Tibial nerve (tissue), 4 donors: Measurements from ENCODE around the gene SLC35E1. TPM values are rescaled to one million over a fixed set of nuclear protein-coding genes. Genes with fewer than 3 reads are reported as not detected.

Experiments used
- DNase-seq, 2 donors: peaks; one replicate each; pipeline ENCODE4 v3.0.0-alpha.2; 2019; ENCODE audit warnings: low spot score in 2 of 2
- H3K27ac ChIP-seq, 4 donors: fragments of 200-600 bp; sonication (generic) in 3 of 4; one replicate each; pipeline ENCODE4 v1.5.1; 2017 to 2019; ENCODE audit warnings: mild to moderate bottlenecking in 1 of 4
- H3K27me3 ChIP-seq, 2 donors: fragments of 200-600 bp; sonication (generic) in 1 of 2; one replicate each; pipeline versions ENCODE4 v1.5.1 to v1.6.0; 2017 to 2019
- H3K36me3 ChIP-seq, 3 donors: fragments of 200-600 bp; sonication (generic); one replicate each; pipeline ENCODE4 v1.5.1; 2018 to 2019
- H3K4me1 ChIP-seq, 4 donors: fragments of 200-600 bp; sonication (generic) in 3 of 4; one replicate each; pipeline ENCODE4 v1.5.1; 2017 to 2019
- H3K4me3 ChIP-seq, 4 donors: fragments of 200-600 bp; sonication (generic) in 3 of 4; one replicate each; pipeline ENCODE4 v1.5.1; 2017 to 2019; ENCODE audit warnings: mild to moderate bottlenecking in 1 of 4, moderate library complexity in 1 of 4
- H3K9me3 ChIP-seq, 4 donors: fragments of 200-600 bp; sonication (generic) in 3 of 4; one replicate each; pipeline ENCODE4 v1.5.1; 2017 to 2019
- EP300 ChIP-seq, 2 donors: sonication (generic); formaldehyde crosslinking; IDR thresholded peaks; one replicate each; pipeline ENCODE4 v1.6.1; 2017; ENCODE audit warnings: antibody characterized with exemption in 2 of 2, mild to moderate bottlenecking in 1 of 2
- POLR2A ChIP-seq, 2 donors: fragments of 450-650 bp; IDR thresholded peaks; one replicate each; pipeline ENCODE4 v1.6.1; 2017; ENCODE audit warnings: antibody characterized with exemption in 2 of 2, mild to moderate bottlenecking in 2 of 2, moderate library complexity in 2 of 2
- WGBS, 2 donors: methylation state at CpG; one replicate each; pipeline ENCODE4 v1.1.5; 2018; 5-methylcytosine and 5-hydroxymethylcytosine counted together
- total RNA-seq, 4 donors: library from RNA; depleted of rRNA; stranded (reverse); fragments of >200 nt; gene quantifications; one replicate each; pipeline ENCODE4 v1.1.0, GENCODE V29; 2016
- TF ChIP-seq, protein P1 (sequence below), 5 experiments: fragments of 200-600 bp in 3 of 5; fragments of 450-650 bp in 2 of 5; sonication (generic) in 3 of 5; IDR thresholded peaks; one replicate each; pipeline ENCODE4 v1.5.1; 2016 to 2019; ENCODE audit warnings: antibody characterized with exemption in 5 of 5, mild to moderate bottlenecking in 3 of 5, moderate library complexity in 2 of 5

The SLC35E1 gene
- 10 to 100 TPM; 24.9 to 29.5 (median 28.0) TPM for total RNA-seq

DNA sequence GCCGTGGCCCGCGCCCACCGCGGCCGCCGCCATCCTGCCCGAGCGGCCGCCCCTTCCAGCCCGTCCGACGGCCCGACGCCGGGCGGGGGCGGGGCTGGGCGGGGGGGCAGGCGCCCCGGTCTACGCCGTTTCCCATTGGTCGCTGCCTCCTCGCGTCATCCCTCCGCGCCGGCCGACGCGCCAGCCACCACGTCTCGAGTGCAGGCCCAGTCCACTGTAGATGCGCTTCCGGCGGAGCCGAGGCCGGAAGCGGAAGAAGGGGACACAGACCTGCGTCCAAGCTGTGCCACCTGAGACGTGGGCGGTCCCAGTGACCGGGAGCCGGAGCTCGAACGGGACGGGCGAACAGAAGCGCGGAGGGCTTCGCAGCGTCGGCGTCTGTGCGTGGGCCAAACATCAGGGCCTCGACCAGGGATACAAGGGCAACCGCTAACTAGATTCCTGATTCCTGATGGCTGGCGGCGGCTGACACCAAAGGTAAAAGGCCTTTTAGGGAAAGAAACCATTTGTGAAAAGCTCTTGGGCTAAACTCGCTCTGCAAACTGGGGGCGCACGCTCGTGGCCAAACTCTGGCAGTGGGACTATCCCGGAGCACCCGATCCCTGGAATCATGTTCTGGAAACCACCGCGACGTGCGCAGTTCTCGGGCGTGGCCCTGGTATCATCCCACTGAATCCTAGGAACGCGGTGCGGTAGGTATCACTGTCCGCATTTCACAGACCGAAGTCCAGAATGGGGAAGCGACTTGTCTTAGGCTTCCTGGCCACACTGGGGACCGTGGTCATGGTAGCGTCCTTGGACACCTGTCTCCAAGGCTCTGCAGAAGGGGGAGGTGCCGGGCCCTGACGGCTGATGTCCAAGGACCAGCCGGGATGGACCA, at the start of gene SLC35E1:
Gene SLC35E1 (minus strand): TSS at position 84 of the 880 bp plus-strand sequence. CDS start 51 bp downstream, at position 33.
- Histone ChIP-seq H3K27ac (peak within 1 kb of the TSS; percentile 39 to 92 (median 87)), H3K4me3 (peak within 1 kb of the TSS; percentile 67 to 98 (median 90)), H3K9me3 (no peaks in the 10 kb centered on the region), H3K27me3 (no peaks in the 10 kb centered on the region), H3K36me3 (peaks cover 0 to 67% (median 10%) of the 10 kb centered on the region in 3 donors), H3K4me1 (peaks cover 0 to 60% (median 25%) of the 10 kb centered on the region in 4 donors)
- TF ChIP-seq, protein P1, sequence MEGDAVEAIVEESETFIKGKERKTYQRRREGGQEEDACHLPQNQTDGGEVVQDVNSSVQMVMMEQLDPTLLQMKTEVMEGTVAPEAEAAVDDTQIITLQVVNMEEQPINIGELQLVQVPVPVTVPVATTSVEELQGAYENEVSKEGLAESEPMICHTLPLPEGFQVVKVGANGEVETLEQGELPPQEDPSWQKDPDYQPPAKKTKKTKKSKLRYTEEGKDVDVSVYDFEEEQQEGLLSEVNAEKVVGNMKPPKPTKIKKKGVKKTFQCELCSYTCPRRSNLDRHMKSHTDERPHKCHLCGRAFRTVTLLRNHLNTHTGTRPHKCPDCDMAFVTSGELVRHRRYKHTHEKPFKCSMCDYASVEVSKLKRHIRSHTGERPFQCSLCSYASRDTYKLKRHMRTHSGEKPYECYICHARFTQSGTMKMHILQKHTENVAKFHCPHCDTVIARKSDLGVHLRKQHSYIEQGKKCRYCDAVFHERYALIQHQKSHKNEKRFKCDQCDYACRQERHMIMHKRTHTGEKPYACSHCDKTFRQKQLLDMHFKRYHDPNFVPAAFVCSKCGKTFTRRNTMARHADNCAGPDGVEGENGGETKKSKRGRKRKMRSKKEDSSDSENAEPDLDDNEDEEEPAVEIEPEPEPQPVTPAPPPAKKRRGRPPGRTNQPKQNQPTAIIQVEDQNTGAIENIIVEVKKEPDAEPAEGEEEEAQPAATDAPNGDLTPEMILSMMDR (IDR thresholded peaks at IDR 0.05) = peak in 1 of 5 experiments; percentile 46
- TF ChIP-seq POLR2A (IDR thresholded peaks at IDR 0.05) = peak; percentile 20 to 85
- TF ChIP-seq EP300 (IDR thresholded peaks at IDR 0.05) = peak; percentile 96 to 98
- WGBS, 2 donors = 0 to 2% methylated on average over 30 to 60 of the region's 83 CpGs
- peak; percentile 90 for DNase-seq

DNA sequence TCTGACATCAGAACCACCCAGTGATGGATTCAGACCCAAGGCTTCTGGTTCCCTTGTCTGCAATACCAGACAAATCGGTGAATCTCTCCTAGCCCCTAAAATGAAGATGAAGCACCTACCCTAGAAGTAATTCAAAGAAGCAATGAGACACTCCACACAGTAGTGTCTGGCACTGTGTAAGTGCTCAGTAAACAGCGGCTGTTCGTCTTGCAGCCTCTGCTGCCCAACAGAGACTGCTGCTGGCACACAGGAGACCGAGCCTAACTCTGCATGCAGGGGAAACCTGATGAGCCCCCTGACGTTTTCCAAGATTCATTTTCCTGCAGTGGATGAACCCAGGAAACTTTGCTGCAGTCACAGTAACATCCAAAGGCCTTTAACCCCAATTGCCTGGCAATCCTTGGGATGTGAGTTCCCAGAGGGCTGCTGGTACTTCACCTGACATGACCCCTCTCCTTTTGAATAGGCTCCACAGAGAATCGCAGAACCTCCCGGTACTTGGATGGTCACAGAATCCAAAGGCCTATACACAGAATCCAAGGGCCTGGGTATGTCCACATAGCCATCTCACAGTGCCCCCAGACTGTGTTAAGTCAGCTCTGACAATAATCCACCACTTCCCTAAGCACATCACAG, 49.1 kb upstream of the SLC35E1 start:
- no peak for TF ChIP-seq EP300 (IDR thresholded peaks at IDR 0.05)
- TF ChIP-seq POLR2A (IDR thresholded peaks at IDR 0.05) = no peak
- TF ChIP-seq, protein P1 (IDR thresholded peaks at IDR 0.05) = no peak
- WGBS, 2 donors = 48 to 61% methylated on average over 7 of the region's 7 CpGs
- H3K27me3 ChIP-seq = no peaks in the 10 kb centered on the region
- DNase-seq = no peak
- H3K9me3 ChIP-seq = no peaks in the 10 kb centered on the region
- H3K36me3 ChIP-seq = peaks cover 0 to 12% (median 0%) of the 10 kb centered on the region in 3 donors
- no peak overlapping the region for H3K4me3 ChIP-seq
- peaks cover 0 to 91% (median 15%) of the 10 kb centered on the region in 4 donors for H3K4me1 ChIP-seq
- peak overlapping the region in 1 of 4 donors; percentile 28 for H3K27ac ChIP-seq

DNA sequence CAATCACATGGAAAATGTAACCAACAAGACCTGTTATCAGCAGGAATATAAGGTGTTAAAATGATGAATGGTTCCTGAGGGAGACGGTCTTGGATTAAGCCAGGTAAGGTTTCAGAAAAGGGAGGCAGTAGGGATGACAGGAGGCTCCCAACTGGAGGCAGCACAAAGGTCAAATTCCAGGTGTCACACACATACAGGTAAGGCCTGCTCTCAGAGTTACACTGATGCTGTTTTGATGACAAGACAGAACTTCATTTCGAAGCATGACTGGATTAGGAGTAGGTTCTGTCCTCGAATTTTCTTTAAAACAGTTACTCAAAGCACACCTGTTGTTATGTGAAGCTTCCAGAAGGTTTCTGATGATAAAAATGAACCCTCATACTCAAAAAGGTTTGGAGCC, 48.4 kb upstream of the SLC35E1 start:
- TF ChIP-seq, protein P1 (IDR thresholded peaks at IDR 0.05) = no peak
- TF ChIP-seq POLR2A (IDR thresholded peaks at IDR 0.05) = no peak
- TF ChIP-seq EP300 (IDR thresholded peaks at IDR 0.05) = no peak
- no peak overlapping the region for H3K27ac ChIP-seq
- no peaks in the 10 kb centered on the region for H3K9me3 ChIP-seq
- no peaks in the 10 kb centered on the region for H3K27me3 ChIP-seq
- 81 to 84% methylated on average over 3 of the region's 3 CpGs for WGBS, 2 donors
- no peak overlapping the region for H3K4me3 ChIP-seq
- H3K36me3 ChIP-seq = peaks cover 0 to 12% (median 0%) of the 10 kb centered on the region in 3 donors
- no peak for DNase-seq
- peaks cover 0 to 87% (median 11%) of the 10 kb centered on the region in 4 donors for H3K4me1 ChIP-seq

DNA sequence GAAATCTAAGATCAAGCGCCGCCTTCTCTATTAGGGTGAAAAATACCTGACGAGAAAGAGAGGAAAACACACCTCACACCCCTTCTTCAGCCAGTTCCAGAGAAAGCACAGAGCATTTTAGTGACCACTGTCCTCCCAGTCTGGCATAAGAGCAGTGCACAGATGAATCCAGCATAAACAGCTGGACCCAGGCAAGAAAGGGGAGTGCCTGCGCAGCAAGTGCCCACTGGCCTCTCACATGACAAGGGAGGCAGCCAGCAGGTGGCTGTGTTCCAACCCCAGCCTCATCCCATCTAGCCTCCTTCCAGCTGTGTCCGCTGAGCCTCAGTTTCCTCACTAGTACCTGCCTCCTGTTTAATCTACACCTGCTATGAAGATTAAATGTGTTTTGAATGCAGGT, 47.8 kb upstream of the SLC35E1 start:
- WGBS, 2 donors = 80 to 81% methylated on average over 5 of the region's 5 CpGs
- peaks cover 0 to 87% (median 11%) of the 10 kb centered on the region in 4 donors for H3K4me1 ChIP-seq

More for the DNA sequence above, 47.8 kb upstream of the SLC35E1 start:
- no peak for TF ChIP-seq POLR2A (IDR thresholded peaks at IDR 0.05)
- no peak for TF ChIP-seq EP300 (IDR thresholded peaks at IDR 0.05)
- TF ChIP-seq, protein P1 (IDR thresholded peaks at IDR 0.05) = no peak
- Histone ChIP-seq H3K27ac (no peak overlapping the region), H3K4me3 (no peak overlapping the region), H3K36me3 (peaks cover 0 to 12% (median 0%) of the 10 kb centered on the region in 3 donors), H3K27me3 (no peaks in the 10 kb centered on the region), H3K9me3 (no peaks in the 10 kb centered on the region)
- no peak for DNase-seq
